SK-N-SH (cell line): Measurements from ENCODE around the gene ICA1. TPM values are rescaled to one million over a fixed set of nuclear protein-coding genes. Genes with fewer than 3 reads are reported as not detected.

Experiments
- CTCF ChIA-PET: fragments of 300-600, 350-600 bp; formaldehyde crosslinking; extraction: SDS; loops from one replicate; lab custom pipeline; 2021; lab: Yijun Ruan, JAX
- POLR2A ChIA-PET: fragments of 350-600 bp; sonication (Branson Sonifier 250); formaldehyde crosslinking; extraction: SDS; loops from one replicate; lab custom pipeline; 2020; ENCODE audit warnings: antibody characterized with exemption, inconsistent platforms; lab: Yijun Ruan, JAX
- DNase-seq: peaks from one replicate; pipeline ENCODE4 v3.0.0; 2012
- H2AFZ ChIP-seq: fragments of 200-600 bp; sonication (generic); 2 replicates; pipeline ENCODE4 v1.8.1; 2016; ENCODE audit warnings: antibody characterized with exemption, mild to moderate bottlenecking, low read depth
- H3F3A ChIP-seq: fragments of 200-600 bp; sonication (generic); replicated peaks from 2 replicates; pipeline ENCODE3; 2016; ENCODE audit warnings: antibody characterized with exemption, mild to moderate bottlenecking; ENCODE audit not compliant: insufficient read depth
- H3K27ac ChIP-seq, 2 experiments: fragments of 200-500 bp in 1 of 2; fragments of 200-600 bp in 1 of 2; sonication (Bioruptor generic) in 1 of 2; sonication (generic), shearing (Covaris generic) in 1 of 2; 2 replicates each; pipeline versions ENCODE4 v1.5.1 to v1.6.1; 2014 to 2016; ENCODE audit warnings: low read depth in 2 of 2, inconsistent platforms in 1 of 2, low read length in 1 of 2, mild to moderate bottlenecking in 1 of 2, mixed read lengths in 1 of 2
- H3K27me3 ChIP-seq: fragments of 200-600 bp; sonication (generic), shearing (Covaris generic); 2 replicates; pipeline ENCODE4 v1.6.1; 2016; ENCODE audit warnings: mixed run types; ENCODE audit not compliant: insufficient read depth
- H3K36me3 ChIP-seq, 2 experiments: fragments of 200-500 bp in 1 of 2; fragments of 200-600 bp in 1 of 2; sonication (Bioruptor generic) in 1 of 2; sonication (generic) in 1 of 2; replicated peaks in 1 of 2; 2 replicates each; pipeline versions ENCODE3 to v1.5.1; 2014 to 2016; ENCODE audit warnings: low read length in 1 of 2, mild to moderate bottlenecking in 1 of 2; ENCODE audit not compliant: insufficient read depth in 2 of 2, control insufficient read depth in 1 of 2
- H3K4me1 ChIP-seq, 2 experiments: fragments of 200-500 bp in 1 of 2; fragments of 200-600 bp in 1 of 2; sonication (Bioruptor generic) in 1 of 2; sonication (generic), shearing (Covaris generic) in 1 of 2; 2 replicates each; pipeline versions ENCODE4 v1.5.1 to v1.6.1; 2014 to 2016; ENCODE audit warnings: low read depth in 1 of 2, low read length in 1 of 2, mixed run types in 1 of 2; ENCODE audit not compliant: insufficient read depth in 2 of 2, control insufficient read depth in 1 of 2
- H3K4me2 ChIP-seq: fragments of 200-600 bp; sonication (generic), shearing (Covaris generic); 2 replicates; pipeline ENCODE4 v1.6.1; 2017; ENCODE audit warnings: mixed run types
- H3K4me3 ChIP-seq, 2 experiments: fragments of 200-500 bp in 1 of 2; fragments of 200-600 bp in 1 of 2; sonication (Bioruptor generic) in 1 of 2; sonication (generic), shearing (Covaris generic) in 1 of 2; 2 replicates each; pipeline versions ENCODE4 v1.5.1 to v1.8.1; 2014 to 2016; ENCODE audit warnings: low read depth in 2 of 2, inconsistent platforms in 1 of 2, low read length in 1 of 2, mild to moderate bottlenecking in 1 of 2, mixed read lengths in 1 of 2, moderate library complexity in 1 of 2
- H3K79me2 ChIP-seq: fragments of 200-600 bp; sonication (generic); 2 replicates; pipeline ENCODE4 v1.8.1; 2017; ENCODE audit warnings: mild to moderate bottlenecking; ENCODE audit not compliant: insufficient read depth
- H3K9ac ChIP-seq: fragments of 200-600 bp; sonication (generic); 2 replicates; pipeline ENCODE4 v1.6.1; 2017; ENCODE audit warnings: mixed run types
- H3K9me2 ChIP-seq: fragments of 200-600 bp; sonication (generic); 2 replicates; pipeline ENCODE4 v1.6.1; 2017; ENCODE audit warnings: mixed run types
- H3K9me3 ChIP-seq: fragments of 200-600 bp; sonication (generic); 2 replicates; pipeline ENCODE4 v1.6.1; 2017; ENCODE audit warnings: mixed run types, mild to moderate bottlenecking, moderate library complexity
- H4K20me1 ChIP-seq: fragments of 200-600 bp; sonication (generic); 2 replicates; pipeline ENCODE4 v1.6.1; 2017; ENCODE audit warnings: mild to moderate bottlenecking, mixed run types; ENCODE audit not compliant: insufficient read depth
- CHD2 ChIP-seq: fragments of 150-350 bp; IDR thresholded peaks from 2 replicates; pipeline ENCODE4 v1.6.1; 2018; ENCODE audit warnings: low read length; ENCODE audit not compliant: partially characterized antibody
- CTCF ChIP-seq: fragments of 200-600 bp; sonication (generic); IDR thresholded peaks from 2 replicates; pipeline ENCODE4 v1.6.1; 2017; ENCODE audit warnings: antibody characterized with exemption, mild to moderate bottlenecking, moderate library complexity
- EP300 ChIP-seq, 2 experiments: IDR thresholded peaks; 2 replicates each; pipeline versions ENCODE4 v1.4.0 to v1.6.1; 2012; ENCODE audit warnings: borderline replicate concordance in 1 of 2, low read depth in 1 of 2, low read length in 1 of 2
- FOSL2 ChIP-seq: IDR thresholded peaks from 2 replicates; pipeline ENCODE4 v1.4.0; 2012; ENCODE audit warnings: low read depth, mild to moderate bottlenecking, moderate library complexity, borderline replicate concordance
- FOXM1 ChIP-seq: IDR thresholded peaks from 2 replicates; pipeline ENCODE4 v1.4.0; 2012; ENCODE audit warnings: low read depth, mild to moderate bottlenecking
- JUND ChIP-seq: IDR thresholded peaks from 2 replicates; pipeline ENCODE4 v1.4.0; 2012
- PBX3 ChIP-seq: IDR thresholded peaks from 2 replicates; pipeline ENCODE4; 2012
- POLR2AphosphoS5 ChIP-seq: IDR thresholded peaks from 2 replicates; pipeline ENCODE4 v1.6.1; 2012; ENCODE audit warnings: low read depth, low read length
- RCOR1 ChIP-seq: fragments of 150-350 bp; IDR thresholded peaks from 2 replicates; pipeline ENCODE4 v1.6.1; 2017; ENCODE audit warnings: antibody characterized with exemption, low read length
- RXRA ChIP-seq: IDR thresholded peaks from 2 replicates; pipeline ENCODE4 v1.4.0; 2012; ENCODE audit warnings: low read depth, mild to moderate bottlenecking, borderline replicate concordance
- SIN3A ChIP-seq: IDR thresholded peaks from 2 replicates; pipeline ENCODE4 v1.6.1; 2012; ENCODE audit warnings: low read depth, mild to moderate bottlenecking, low read length, moderate library complexity, borderline replicate concordance
- TAF1 ChIP-seq: IDR thresholded peaks from 2 replicates; pipeline ENCODE4 v1.6.1; 2012; ENCODE audit warnings: low read depth, mild to moderate bottlenecking, low read length, moderate library complexity, borderline replicate concordance
- TCF12 ChIP-seq: IDR thresholded peaks from 2 replicates; pipeline ENCODE4 v1.4.0; 2012
- TEAD4 ChIP-seq: IDR thresholded peaks from 2 replicates; pipeline ENCODE4 v1.4.0; 2012; ENCODE audit warnings: mild to moderate bottlenecking, borderline replicate concordance; ENCODE audit not compliant: insufficient read depth
- USF2 ChIP-seq: fragments of 150-350 bp; IDR thresholded peaks from 2 replicates; pipeline ENCODE4 v1.6.1; 2017; ENCODE audit warnings: antibody characterized with exemption, low read length, low read depth, borderline replicate concordance
- YY1 ChIP-seq: IDR thresholded peaks from 2 replicates; pipeline ENCODE4 v1.4.0; 2012; ENCODE audit warnings: low read depth, mild to moderate bottlenecking
- ZBTB33 ChIP-seq: IDR thresholded peaks from 2 replicates; pipeline ENCODE4 v1.4.0; 2012; ENCODE audit warnings: low read depth, borderline replicate concordance
- WGBS: methylation state at CpG from one replicate; pipeline ENCODE4 v1.1.6; 2017; ENCODE audit warnings: low lambda C conversion rate; 5-methylcytosine and 5-hydroxymethylcytosine counted together
- polyA plus RNA-seq, 3 experiments: library from polyadenylated mRNA; depleted of rRNA; stranded (reverse); fragments of >200 nt; gene quantifications; 2 replicates each; pipeline ENCODE4 v1.2.3, GENCODE V29; 2012

The ICA1 gene
- polyA plus RNA-seq, 1 of the 3 experiments (the other 2 are of a cell fraction), result 2.4 TPM

- H3K4me1 ChIP-seq, result peaks cover 0 to 8% of the 10 kb centered on the region in 2 experiments; a peak in 2 of 4 replicates
- peaks cover 6 to 11% of the 10 kb centered on the region in 2 experiments for H3K36me3 ChIP-seq
- DNase-seq, result no peak
- H2AFZ ChIP-seq, result no peak overlapping the region
- 93% methylated on average over 12 of the region's 12 CpGs for WGBS
- H3K9me2 ChIP-seq, result no peaks in the 10 kb centered on the region
- H3K9me3 ChIP-seq, result no peaks in the 10 kb centered on the region
- peaks cover 3% of the 10 kb centered on the region; the same call in 1 of the 2 replicates for H4K20me1 ChIP-seq
- peak overlapping the region; percentile 50 for H3K9ac ChIP-seq
- TF ChIP-seq CHD2 (no peak), FOXM1 (0 out of 2 replicates have a peak, but pooled peaks have one; percentile 27), USF2 (no peak), TEAD4 (0 out of 2 replicates have a peak, but pooled peaks have one; percentile 17), RXRA (0 out of 2 replicates have a peak, but pooled peaks have one; percentile 1), JUND (peak; percentile 65), POLR2AphosphoS5 (no peak), SIN3A (no peak), CTCF (no peak), TAF1 (no peak), ZBTB33 (0 out of 2 replicates have a peak, but pooled peaks have one; percentile 72), EP300 (IDR thresholded peaks at IDR 0.05; ENCODE audit: borderline replicate concordance in 1 of 2, low read depth in 1 of 2, low read length in 1 of 2) (peak in 1 of 2 experiments; percentile 63; a peak in 1 of 4 replicates), TCF12 (peak; percentile 28), PBX3 (peak; percentile 86), FOSL2 (peak; percentile 49; the same call in 1 of the 2 replicates), YY1 (0 out of 2 replicates have a peak, but pooled peaks have one; percentile 35), RCOR1 (no peak)
- peaks cover 30% of the 10 kb centered on the region for H3F3A ChIP-seq
- ChIA-PET CTCF (interaction anchor here (1.4 to 2.0 kb wide), 2 partner anchors 9 to 47 kb away, joined by 4 read pairs; no protein-coding TSS in a partner anchor), POLR2A (no interaction called here)
- H3K27me3 ChIP-seq, result no peaks in the 10 kb centered on the region
- no peak overlapping the region for H3K4me3 ChIP-seq
- H3K4me2 ChIP-seq, result peak overlapping the region; percentile 32; the same call in 1 of the 2 replicates
- peak overlapping the region in 1 of 2 experiments; percentile 95; a peak in 2 of 4 replicates for H3K27ac ChIP-seq
- H3K79me2 ChIP-seq, result no peaks in the 10 kb centered on the region
Observed at GRCh38 chr7:8064828-8065227, 197.1 kb downstream of the ICA1 start.
